Ovary (tissue), 9 donors: Measurements from ENCODE around the gene C2orf81. TPM values are rescaled to one million over a fixed set of nuclear protein-coding genes. Genes with fewer than 3 reads are reported as not detected.
"Not testable (repeated sequence)": the region's sequence is repeated elsewhere in the genome, so short reads cannot be mapped to it uniquely, and the experiment has no call there.

Source experiments
- DNase-seq, 5 donors: peaks; one replicate each; pipeline ENCODE4 v3.0.0-alpha.2; 2019 to 2020
- H3K27ac ChIP-seq, 2 donors: fragments of 200-600 bp; one replicate each; pipeline versions ENCODE4 v1.5.1 to v1.8.0; 2019 to 2022
- H3K27me3 ChIP-seq: fragments of 200-600 bp; one replicate; pipeline ENCODE4 v1.8.0; 2022
- H3K36me3 ChIP-seq: fragments of 200-600 bp; sonication (generic); one replicate; pipeline ENCODE4 v1.5.1; 2019
- H3K4me1 ChIP-seq: one replicate; pipeline ENCODE4 v1.8.1; 2013; ENCODE audit warnings: mild to moderate bottlenecking, moderate library complexity; ENCODE audit not compliant: insufficient read depth
- H3K4me3 ChIP-seq: fragments of 200-600 bp; sonication (generic); one replicate; pipeline ENCODE4 v1.5.1; 2017
- H3K9me3 ChIP-seq, 2 donors: fragments of 200-600 bp in 1 of 2; sonication (generic) in 1 of 2; one replicate each; pipeline versions ENCODE4 v1.5.1 to v1.8.1; 2013 to 2019; ENCODE audit warnings: mild to moderate bottlenecking in 1 of 2, moderate library complexity in 1 of 2
- EP300 ChIP-seq: sonication (generic); formaldehyde crosslinking; IDR thresholded peaks from one replicate; pipeline ENCODE4 v1.6.1; 2017; ENCODE audit warnings: antibody characterized with exemption
- POLR2A ChIP-seq: fragments of 450-650 bp; IDR thresholded peaks from one replicate; pipeline ENCODE4 v1.6.1; 2017; ENCODE audit warnings: antibody characterized with exemption, mild to moderate bottlenecking, moderate library complexity
- WGBS, 3 donors: extraction: QIAGEN DNeasy Blood & Tissue Kit in 1 of 3; methylation state at CpG; one replicate each; pipeline versions ENCODE4 v1.1.5 to v1.1.7; 2013 to 2017; 5-methylcytosine and 5-hydroxymethylcytosine counted together
- intact Hi-C, 4 donors: fragments of 100-400 bp; cut with DNase I; formaldehyde crosslinking; loops; one replicate each; pipeline versions ENCODE4 v1.11.0 to v1.15.1; 2022 to 2023
- polyA plus RNA-seq, 2 donors: library from polyadenylated mRNA; stranded (reverse); fragments of 200-250 nt in 1 of 2; fragments of 350-450 nt in 1 of 2; fragmentation: Illumina TruSeq in 1 of 2; extraction: RNeasy Lipid Tissue Mini Kit (QIAGEN cat#74804) in 1 of 2; gene quantifications; one replicate each; pipeline ENCODE4 v1.2.3, GENCODE V29; 2013 to 2014
- total RNA-seq, 7 donors: library from RNA; depleted of rRNA in 2 of 7; stranded (reverse); fragments of >200 nt in 2 of 7; fragmentation: NEBNext Ultra II Directional in 3 of 7; extraction: Animal tissue kit (Norgen Biotek cat#: 25700) in 3 of 7; gene quantifications; one replicate each; pipeline versions ENCODE4 v1.1.0 to v1.2.4, GENCODE V29; 2016 to 2023
- TF ChIP-seq, protein P1 (sequence below), 3 donors: fragments of 450-650 bp in 2 of 3; fragments of 200-600 bp in 1 of 3; IDR thresholded peaks; one replicate each; pipeline versions ENCODE4 v1.5.1 to v1.8.0; 2016 to 2022; ENCODE audit warnings: antibody characterized with exemption in 3 of 3, mild to moderate bottlenecking in 1 of 3
- donor health status: DM: no; HTN: no; CAD: no; lungs with moderate emphysema.
- donor health status: DM: no; HTN: no; CAD: no.
- donor health status: Bipolar disorder and iron deficiency.
- donor health status: DM: yes; HTN: yes; CAD: no.
- donor health status: DM: no; HTN: no; CAD: no.
- donor health status: DM: yes; HTN: yes; CAD: no.

C2orf81 gene
- total and polyA plus RNA-seq, 9 donors, result 0.85 to 9.9 (median 4.5) TPM

GRCh38 chr2:74423231-74424095 lies 2.0 kb upstream of the C2orf81 start:
- no peak for DNase-seq
- H3K9me3 ChIP-seq, result no peaks in the 10 kb centered on the region
- H3K27ac ChIP-seq, result no peak overlapping the region
- WGBS, 3 donors, result 65 to 73% (median 68%) methylated on average over 9 of the region's 9 CpGs
- H3K36me3 ChIP-seq, result no peaks in the 10 kb centered on the region
- H3K4me1 ChIP-seq, result peaks cover 3% of the 10 kb centered on the region
- TF ChIP-seq EP300, result no peak
- no peak for TF ChIP-seq POLR2A
- TF ChIP-seq, protein P1, sequence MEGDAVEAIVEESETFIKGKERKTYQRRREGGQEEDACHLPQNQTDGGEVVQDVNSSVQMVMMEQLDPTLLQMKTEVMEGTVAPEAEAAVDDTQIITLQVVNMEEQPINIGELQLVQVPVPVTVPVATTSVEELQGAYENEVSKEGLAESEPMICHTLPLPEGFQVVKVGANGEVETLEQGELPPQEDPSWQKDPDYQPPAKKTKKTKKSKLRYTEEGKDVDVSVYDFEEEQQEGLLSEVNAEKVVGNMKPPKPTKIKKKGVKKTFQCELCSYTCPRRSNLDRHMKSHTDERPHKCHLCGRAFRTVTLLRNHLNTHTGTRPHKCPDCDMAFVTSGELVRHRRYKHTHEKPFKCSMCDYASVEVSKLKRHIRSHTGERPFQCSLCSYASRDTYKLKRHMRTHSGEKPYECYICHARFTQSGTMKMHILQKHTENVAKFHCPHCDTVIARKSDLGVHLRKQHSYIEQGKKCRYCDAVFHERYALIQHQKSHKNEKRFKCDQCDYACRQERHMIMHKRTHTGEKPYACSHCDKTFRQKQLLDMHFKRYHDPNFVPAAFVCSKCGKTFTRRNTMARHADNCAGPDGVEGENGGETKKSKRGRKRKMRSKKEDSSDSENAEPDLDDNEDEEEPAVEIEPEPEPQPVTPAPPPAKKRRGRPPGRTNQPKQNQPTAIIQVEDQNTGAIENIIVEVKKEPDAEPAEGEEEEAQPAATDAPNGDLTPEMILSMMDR (IDR thresholded peaks at IDR 0.05), result no peak
- intact Hi-C loops, result no loop called here
- no peak overlapping the region for H3K4me3 ChIP-seq
- no peaks in the 10 kb centered on the region for H3K27me3 ChIP-seq

GRCh38 chr2:74420443-74421103 lies 846 bp downstream of the C2orf81 start:
- H3K36me3 ChIP-seq, H3K27me3 ChIP-seq, H3K9me3 ChIP-seq, DNase-seq, H3K27ac ChIP-seq, intact Hi-C loops, H3K4me1 ChIP-seq: not testable (repeated sequence)
- H3K4me3 ChIP-seq, result peak overlapping the region; percentile 72
- 68 to 75% (median 73%) methylated on average over 19 of the region's 19 CpGs for WGBS, 3 donors

- intact Hi-C loops, result no loop called here
- Histone ChIP-seq H3K27me3 (no peaks in the 10 kb centered on the region), H3K4me1 (peaks cover 12% of the 10 kb centered on the region), H3K27ac (no peak overlapping the region), H3K4me3 (no peak overlapping the region), H3K9me3 (no peaks in the 10 kb centered on the region), H3K36me3 (no peaks in the 10 kb centered on the region)
- WGBS, 3 donors, result 80 to 87% (median 87%) methylated on average over 2 of the region's 2 CpGs
- TF ChIP-seq, protein P1 (IDR thresholded peaks at IDR 0.05), result no peak
- no peak for TF ChIP-seq POLR2A
- no peak for DNase-seq
These were observed 1.4 kb downstream of the C2orf81 start for GRCh38 chr2:74420006-74420405.

- intact Hi-C loops, result no loop called here
- DNase-seq, result no peak
- WGBS, 3 donors, result 71 to 82% (median 76%) methylated on average over 1 of the region's 1 CpG
- Histone ChIP-seq H3K9me3 (no peaks in the 10 kb centered on the region), H3K4me3 (no peak overlapping the region), H3K27me3 (no peaks in the 10 kb centered on the region), H3K4me1 (peaks cover 19% of the 10 kb centered on the region), H3K36me3 (no peaks in the 10 kb centered on the region), H3K27ac (no peak overlapping the region)
- TF ChIP-seq EP300, result no peak
- no peak for TF ChIP-seq POLR2A
- TF ChIP-seq, protein P1 (IDR thresholded peaks at IDR 0.05), result no peak
These were observed 2.1 kb downstream of the C2orf81 start for GRCh38 chr2:74419345-74419744.

DNA sequence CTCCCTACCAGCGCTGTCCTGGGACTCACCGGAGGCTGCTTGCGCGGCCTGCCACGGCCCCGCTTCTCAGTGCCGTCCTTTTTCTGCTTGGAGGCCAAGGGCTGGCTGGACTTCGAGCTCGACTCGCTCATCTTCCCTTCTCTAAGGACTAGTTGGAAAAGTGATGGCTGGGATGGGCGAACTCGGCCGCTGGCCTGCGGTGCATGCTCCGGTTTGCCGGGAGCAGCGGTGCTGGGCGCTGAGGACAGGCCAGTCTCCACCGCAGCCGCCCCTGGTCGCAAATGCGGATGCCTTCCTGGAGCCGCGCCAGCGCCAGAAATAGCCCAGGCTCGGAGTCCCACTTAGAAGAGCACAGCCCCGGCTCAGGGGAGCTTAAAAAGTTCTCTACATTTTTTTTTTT lies 3.1 kb downstream of the C2orf81 start:
- WGBS, 3 donors, result 76 to 81% (median 81%) methylated on average over 27 of the region's 27 CpGs
- peaks cover 22% of the 10 kb centered on the region for H3K4me1 ChIP-seq
- H3K36me3 ChIP-seq, result no peaks in the 10 kb centered on the region
- TF ChIP-seq EP300 (no peak), POLR2A (no peak)
- TF ChIP-seq, protein P1 (IDR thresholded peaks at IDR 0.05), result no peak
- H3K27ac ChIP-seq, result no peak overlapping the region
- no peaks in the 10 kb centered on the region for H3K9me3 ChIP-seq
- DNase-seq, result peak in 1 of 5 donors; percentile 45
- intact Hi-C loops, result no loop called here
- H3K27me3 ChIP-seq, result no peaks in the 10 kb centered on the region
- H3K4me3 ChIP-seq, result no peak overlapping the region
